Endothelial cell of umbilical vein (primary cell): Measurements from ENCODE around the gene RFX6.

Experiments
- CTCF ChIP-seq, 2 donors: IDR thresholded peaks; 1 replicate in 1 of 2; 2 replicates in 1 of 2; pipeline ENCODE4 v1.5.1; 2011; ENCODE audit warnings: low read length in 2 of 2, mild to moderate bottlenecking in 2 of 2, moderate library complexity in 2 of 2, control low read depth in 1 of 2, inconsistent platforms in 1 of 2, low read depth in 1 of 2; ENCODE audit not compliant: insufficient read depth in 1 of 2; ENCODE audit errors: extremely low read depth in 1 of 2
- EZH2 ChIP-seq: IDR thresholded peaks from 2 replicates; pipeline ENCODE4 v1.6.1; 2012; ENCODE audit warnings: borderline replicate concordance, low read depth, mild to moderate bottlenecking, moderate library complexity, low read length, inconsistent platforms; ENCODE audit not compliant: severe bottlenecking
- GATA2 ChIP-seq: IDR thresholded peaks from 2 replicates; pipeline ENCODE4 v1.7.0; 2011; ENCODE audit warnings: low read depth, mild to moderate bottlenecking, moderate library complexity, mixed read lengths, low read length; ENCODE audit not compliant: insufficient read length, insufficient read depth
- MAX ChIP-seq: IDR thresholded peaks from 2 replicates; pipeline ENCODE4 v1.6.1; 2011; ENCODE audit not compliant: insufficient read depth, insufficient read length
- MYC ChIP-seq: IDR thresholded peaks from one replicate; pipeline ENCODE4 v1.6.1; 2011; ENCODE audit warnings: mild to moderate bottlenecking, low read depth, low read length
- POLR2A ChIP-seq: IDR thresholded peaks from 2 replicates; pipeline ENCODE4 v1.6.1; 2012; ENCODE audit warnings: low read depth, mild to moderate bottlenecking, control low read depth, low read length
- POLR2AphosphoS5 ChIP-seq: IDR thresholded peaks from 2 replicates; pipeline ENCODE4 v1.6.1; 2012; ENCODE audit warnings: low read depth, mild to moderate bottlenecking, control low read depth, low read length, moderate library complexity; ENCODE audit not compliant: insufficient read depth

- TF ChIP-seq CTCF (IDR thresholded peaks at IDR 0.05; ENCODE audit: extremely low read depth in 1 of 2, insufficient read depth in 1 of 2, low read depth in 1 of 2, low read length in 2 of 2) (no peak), MYC (no peak), POLR2A (no peak), POLR2AphosphoS5 (no peak), MAX (no peak), EZH2 (no peak), GATA2 (no peak)
Measured at GRCh38 chr6:116842459-116842858, 34.6 kb upstream of the RFX6 start.
